Endothelial cell (in vitro differentiated cells): ENCODE measurements around the gene TRMU. TPM values are rescaled to one million over a fixed set of nuclear protein-coding genes. Genes with fewer than 3 reads are reported as not detected.

Experiments used
- DNase-seq: peaks from one replicate; pipeline ENCODE4 v3.0.0; 2021; ENCODE audit warnings: low spot score
- H3K27ac Mint-ChIP-seq: one replicate; pipeline ENCODE4 v1.8.0; 2021; ENCODE audit warnings: mixed read lengths, inconsistent platforms; ENCODE audit not compliant: unreplicated experiment
- H3K27me3 Mint-ChIP-seq: one replicate; pipeline ENCODE4 v1.8.0; 2021; ENCODE audit warnings: mild to moderate bottlenecking, moderate library complexity, mixed read lengths, inconsistent platforms; ENCODE audit not compliant: unreplicated experiment
- H3K36me3 Mint-ChIP-seq: one replicate; pipeline ENCODE4 v1.8.0; 2021; ENCODE audit warnings: mild to moderate bottlenecking, low read depth, mixed read lengths, inconsistent platforms; ENCODE audit not compliant: unreplicated experiment
- H3K4me1 Mint-ChIP-seq: one replicate; pipeline ENCODE4 v1.8.0; 2021; ENCODE audit warnings: mild to moderate bottlenecking, mixed read lengths, inconsistent platforms; ENCODE audit not compliant: unreplicated experiment
- H3K4me3 Mint-ChIP-seq: one replicate; pipeline ENCODE4 v1.8.0; 2021; ENCODE audit warnings: mild to moderate bottlenecking, mixed read lengths, inconsistent platforms; ENCODE audit not compliant: unreplicated experiment
- H3K9me3 Mint-ChIP-seq: one replicate; pipeline ENCODE4 v1.8.0; 2021; ENCODE audit warnings: mixed read lengths, inconsistent platforms; ENCODE audit not compliant: unreplicated experiment
- CTCF ChIP-seq: fragments of 200-600 bp; sonication (generic); IDR thresholded peaks from one replicate; pipeline ENCODE4 v1.5.0; 2021; ENCODE audit warnings: antibody characterized with exemption; ENCODE audit not compliant: unreplicated experiment
- total RNA-seq: library from RNA; stranded (reverse); fragmentation: NEBNext Ultra II Directional; extraction: Animal tissue kit (Norgen Biotek cat#: 25700); gene quantifications from one replicate; pipeline ENCODE4 v1.2.1, GENCODE V29; 2021; ENCODE audit not compliant: unreplicated experiment

TRMU gene
- total RNA-seq, 1 donor from 2014 or later, result 41.5 TPM

- peak overlapping the region; percentile 96 for H3K4me3 Mint-ChIP-seq
- H3K4me1 Mint-ChIP-seq, result peaks cover 12% of the 10 kb centered on the region
- DNase-seq, result peak; percentile 28
- H3K27ac Mint-ChIP-seq, result peak overlapping the region; percentile 17
- H3K27me3 Mint-ChIP-seq, result peaks cover 1% of the 10 kb centered on the region
- H3K36me3 Mint-ChIP-seq, result peaks cover 24% of the 10 kb centered on the region
- H3K9me3 Mint-ChIP-seq, result no peaks in the 10 kb centered on the region
- no peak for TF ChIP-seq CTCF
Observed at GRCh38 chr22:46336119-46337078, 885 bp downstream of the TRMU start.

GRCh38 chr22:46337870-46338269 lies 2.4 kb downstream of the TRMU start:
- peaks cover 12% of the 10 kb centered on the region for H3K4me1 Mint-ChIP-seq
- H3K4me3 Mint-ChIP-seq, result no peak overlapping the region
- H3K9me3 Mint-ChIP-seq, result no peaks in the 10 kb centered on the region
- peaks cover 29% of the 10 kb centered on the region for H3K36me3 Mint-ChIP-seq
- H3K27me3 Mint-ChIP-seq, result peaks cover 1% of the 10 kb centered on the region
- no peak for DNase-seq
- no peak overlapping the region for H3K27ac Mint-ChIP-seq
- no peak for TF ChIP-seq CTCF

- Mint-ChIP-seq H3K4me1 (peaks cover 12% of the 10 kb centered on the region), H3K36me3 (peaks cover 31% of the 10 kb centered on the region), H3K4me3 (peak overlapping the region; percentile 21), H3K27me3 (peaks cover 1% of the 10 kb centered on the region), H3K27ac (no peak overlapping the region), H3K9me3 (no peaks in the 10 kb centered on the region)
- no peak for TF ChIP-seq CTCF
- DNase-seq, result no peak
Observed at GRCh38 chr22:46338636-46339035, 3.1 kb downstream of the TRMU start.

- TF ChIP-seq CTCF, result no peak
- Mint-ChIP-seq H3K27ac (no peak overlapping the region), H3K9me3 (no peaks in the 10 kb centered on the region), H3K27me3 (peaks cover 1% of the 10 kb centered on the region), H3K4me1 (peaks cover 12% of the 10 kb centered on the region), H3K4me3 (no peak overlapping the region), H3K36me3 (peaks cover 38% of the 10 kb centered on the region)
- no peak for DNase-seq
Observed at GRCh38 chr22:46339956-46340355, 4.4 kb downstream of the TRMU start.

GRCh38 chr22:46340676-46341075 lies 5.2 kb downstream of the TRMU start:
- no peak for TF ChIP-seq CTCF
- H3K27ac Mint-ChIP-seq, result no peak overlapping the region
- no peak for DNase-seq
- peaks cover 38% of the 10 kb centered on the region for H3K36me3 Mint-ChIP-seq
- no peak overlapping the region for H3K4me3 Mint-ChIP-seq
- no peaks in the 10 kb centered on the region for H3K9me3 Mint-ChIP-seq
- peaks cover 9% of the 10 kb centered on the region for H3K4me1 Mint-ChIP-seq
- H3K27me3 Mint-ChIP-seq, result peaks cover 1% of the 10 kb centered on the region
